ENCODE measurements around the gene SNAP29.

Gene SNAP29

GRCh38 chr22:20919718-20920117 lies 60.9 kb downstream of the SNAP29 start:
- no peak for TF ChIP-seq CTCF (IDR thresholded peaks at IDR 0.05; ENCODE audit: borderline replicate concordance, control extremely low read depth, extremely low read depth, insufficient read depth, missing control alignments)
- in situ Hi-C loops (cut with MboI; ENCODE audit: low sequenced_read_pairs, unreplicated experiment): no loop called here
- DNase-seq (ENCODE audit: low spot score): no peak

GRCh38 chr22:20920881-20921203 lies 62.0 kb downstream of the SNAP29 start:
- DNase-seq (ENCODE audit: low spot score): no peak
- TF ChIP-seq CTCF (IDR thresholded peaks at IDR 0.05; ENCODE audit: borderline replicate concordance, control extremely low read depth, extremely low read depth, insufficient read depth, missing control alignments): no peak
- in situ Hi-C loops (cut with MboI; ENCODE audit: low sequenced_read_pairs, unreplicated experiment): no loop called here

- no peak for DNase-seq (ENCODE audit: low spot score)
- no peak for TF ChIP-seq CTCF (IDR thresholded peaks at IDR 0.05; ENCODE audit: borderline replicate concordance, control extremely low read depth, extremely low read depth, insufficient read depth, missing control alignments)
- in situ Hi-C loops (cut with MboI; ENCODE audit: low sequenced_read_pairs, unreplicated experiment): no loop called here
Observed at GRCh38 chr22:20922141-20922751, 63.4 kb downstream of the SNAP29 start.

GRCh38 chr22:20926243-20926642 lies 67.4 kb downstream of the SNAP29 start:
- in situ Hi-C loops (cut with MboI; ENCODE audit: low sequenced_read_pairs, unreplicated experiment): no loop called here
- no peak for DNase-seq (ENCODE audit: low spot score)
- TF ChIP-seq CTCF (IDR thresholded peaks at IDR 0.05; ENCODE audit: borderline replicate concordance, control extremely low read depth, extremely low read depth, insufficient read depth, missing control alignments): no peak

- no peak for TF ChIP-seq CTCF (IDR thresholded peaks at IDR 0.05; ENCODE audit: borderline replicate concordance, control extremely low read depth, extremely low read depth, insufficient read depth, missing control alignments)
- no peak for DNase-seq (ENCODE audit: low spot score)
- in situ Hi-C loops (cut with MboI; ENCODE audit: low sequenced_read_pairs, unreplicated experiment): no loop called here
Observed at GRCh38 chr22:20927940-20928572, 69.2 kb downstream of the SNAP29 start.

GRCh38 chr22:20928573-20928967 lies 69.8 kb downstream of the SNAP29 start:
- no peak for DNase-seq (ENCODE audit: low spot score)
- TF ChIP-seq CTCF (IDR thresholded peaks at IDR 0.05; ENCODE audit: borderline replicate concordance, control extremely low read depth, extremely low read depth, insufficient read depth, missing control alignments): no peak
- in situ Hi-C loops (cut with MboI; ENCODE audit: low sequenced_read_pairs, unreplicated experiment): no loop called here
